GM12801 (cell line): ENCODE results near the gene TNFRSF11A.

Experiments
- TF ChIP-seq, protein P1 (sequence below): IDR thresholded peaks from one replicate; pipeline ENCODE4 v1.5.1; 2011; ENCODE audit warnings: control low read depth; ENCODE audit not compliant: insufficient read length; ENCODE audit errors: extremely low read depth

TNFRSF11A gene

DNA sequence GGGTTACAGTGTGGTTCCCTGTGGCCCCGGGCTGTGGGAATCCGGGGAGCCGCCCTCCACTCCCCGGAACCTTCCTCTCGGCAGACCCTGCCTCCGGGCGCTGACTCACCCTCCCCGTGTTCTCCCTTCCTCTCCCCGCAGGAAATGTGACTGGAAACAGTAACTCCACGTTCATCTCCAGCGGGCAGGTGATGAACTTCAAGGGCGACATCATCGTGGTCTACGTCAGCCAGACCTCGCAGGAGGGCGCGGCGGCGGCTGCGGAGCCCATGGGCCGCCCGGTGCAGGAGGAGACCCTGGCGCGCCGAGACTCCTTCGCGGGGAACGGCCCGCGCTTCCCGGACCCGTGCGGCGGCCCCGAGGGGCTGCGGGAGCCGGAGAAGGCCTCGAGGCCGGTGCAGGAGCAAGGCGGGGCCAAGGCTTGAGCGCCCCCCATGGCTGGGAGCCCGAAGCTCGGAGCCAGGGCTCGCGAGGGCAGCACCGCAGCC is 59.5 kb downstream of the TNFRSF11A start:
- TF ChIP-seq, protein P1, sequence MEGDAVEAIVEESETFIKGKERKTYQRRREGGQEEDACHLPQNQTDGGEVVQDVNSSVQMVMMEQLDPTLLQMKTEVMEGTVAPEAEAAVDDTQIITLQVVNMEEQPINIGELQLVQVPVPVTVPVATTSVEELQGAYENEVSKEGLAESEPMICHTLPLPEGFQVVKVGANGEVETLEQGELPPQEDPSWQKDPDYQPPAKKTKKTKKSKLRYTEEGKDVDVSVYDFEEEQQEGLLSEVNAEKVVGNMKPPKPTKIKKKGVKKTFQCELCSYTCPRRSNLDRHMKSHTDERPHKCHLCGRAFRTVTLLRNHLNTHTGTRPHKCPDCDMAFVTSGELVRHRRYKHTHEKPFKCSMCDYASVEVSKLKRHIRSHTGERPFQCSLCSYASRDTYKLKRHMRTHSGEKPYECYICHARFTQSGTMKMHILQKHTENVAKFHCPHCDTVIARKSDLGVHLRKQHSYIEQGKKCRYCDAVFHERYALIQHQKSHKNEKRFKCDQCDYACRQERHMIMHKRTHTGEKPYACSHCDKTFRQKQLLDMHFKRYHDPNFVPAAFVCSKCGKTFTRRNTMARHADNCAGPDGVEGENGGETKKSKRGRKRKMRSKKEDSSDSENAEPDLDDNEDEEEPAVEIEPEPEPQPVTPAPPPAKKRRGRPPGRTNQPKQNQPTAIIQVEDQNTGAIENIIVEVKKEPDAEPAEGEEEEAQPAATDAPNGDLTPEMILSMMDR: no peak

GRCh38 chr18:62386091-62386490 is 61.0 kb downstream of the TNFRSF11A start:
- TF ChIP-seq, protein P1: no peak

DNA sequence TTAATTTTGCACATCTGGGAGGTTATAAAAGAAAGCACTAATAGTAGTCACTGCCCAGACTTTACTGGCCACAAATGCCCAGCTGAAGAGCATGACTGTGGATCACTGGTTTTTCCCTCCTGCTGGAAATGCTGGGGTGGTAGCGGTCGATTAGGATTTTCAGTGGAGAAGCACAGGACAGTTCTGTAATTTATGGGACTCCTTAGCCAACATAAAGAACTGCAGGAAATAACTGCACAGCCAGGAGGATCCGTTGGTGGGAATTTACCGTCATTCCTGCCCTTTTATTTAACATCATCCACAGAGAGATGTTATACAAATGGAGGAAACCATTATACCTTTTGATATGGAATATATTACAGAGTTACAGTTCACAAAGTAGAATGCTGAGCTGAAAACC is 61.5 kb downstream of the TNFRSF11A start:
- TF ChIP-seq, protein P1: no peak

DNA sequence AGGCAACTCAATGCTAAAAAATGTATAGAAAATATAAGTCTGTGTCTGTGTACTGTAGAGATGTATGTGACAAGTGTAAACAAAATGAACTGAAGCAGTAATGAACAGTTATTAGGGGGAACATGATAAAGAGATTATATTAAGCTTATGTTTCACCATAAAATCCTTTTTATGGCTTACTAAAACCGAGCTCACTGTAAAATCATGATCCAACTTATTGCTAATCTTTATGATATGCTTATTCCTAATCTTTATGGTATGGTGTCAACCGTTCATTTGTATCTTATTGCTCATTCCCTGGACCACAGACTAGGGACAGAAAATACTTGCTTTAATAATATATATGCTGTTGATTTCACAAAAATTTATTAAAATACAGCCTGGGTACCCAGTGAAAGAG is 62.1 kb downstream of the TNFRSF11A start:
- TF ChIP-seq, protein P1: no peak

DNA sequence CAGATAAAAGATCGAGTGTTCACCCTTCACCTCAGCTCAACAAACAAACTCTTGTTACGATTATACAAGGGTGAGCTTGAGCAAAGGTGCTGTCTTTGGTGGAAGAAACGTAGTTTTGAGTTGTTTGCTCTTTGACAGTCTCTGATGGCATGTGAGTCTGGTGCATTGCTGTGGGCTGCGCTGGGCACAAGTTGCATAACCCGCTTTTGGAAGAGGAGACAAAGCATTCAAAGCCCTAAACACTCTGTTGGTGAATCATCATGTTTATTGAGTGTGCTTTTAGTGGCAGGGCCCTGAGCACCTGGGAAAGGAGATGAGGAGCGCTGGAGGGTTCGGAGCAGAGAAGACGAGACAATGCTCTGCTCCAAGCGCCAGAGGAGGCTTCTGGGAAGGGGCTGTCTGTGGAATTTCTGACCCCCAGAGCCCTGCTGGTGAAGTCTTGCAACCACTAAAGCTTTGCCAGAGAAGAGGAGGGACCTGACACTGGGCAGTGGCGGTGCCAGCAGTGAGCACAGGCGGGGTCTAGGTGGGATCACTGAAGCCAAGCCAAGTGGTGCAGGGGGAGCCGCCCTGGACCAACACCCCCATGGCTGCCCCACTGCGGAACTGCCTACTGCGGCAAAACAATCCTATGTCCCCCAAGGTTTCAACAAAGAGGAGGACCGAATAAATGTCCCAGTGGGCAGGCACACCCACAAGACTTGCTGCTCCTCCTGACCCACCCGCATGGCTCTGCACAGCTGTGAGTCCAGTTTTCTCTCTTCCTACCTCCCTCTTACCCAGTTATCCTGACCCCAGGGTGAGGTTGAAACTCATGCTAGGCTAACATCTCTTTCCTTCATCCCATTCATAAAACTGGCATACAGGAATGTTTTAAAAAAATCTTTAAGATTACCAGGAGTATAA is 64.0 kb downstream of the TNFRSF11A start:
- TF ChIP-seq, protein P1: no peak

GRCh38 chr18:62389761-62390481 is 64.8 kb downstream of the TNFRSF11A start:
- TF ChIP-seq, protein P1: no peak

GRCh38 chr18:62394006-62394763 is 69.1 kb downstream of the TNFRSF11A start:
- TF ChIP-seq, protein P1: no peak
